HG03439 (cell line): ENCODE results near the gene PLA2G12B.

Experiments
- ATAC-seq: cut with Tn5 transposase; IDR thresholded peaks from one replicate; pipeline ENCODE4 v1.9.1; 2021; ENCODE audit warnings: mild to moderate bottlenecking, moderate library complexity; ENCODE audit not compliant: unreplicated experiment

PLA2G12B gene

DNA sequence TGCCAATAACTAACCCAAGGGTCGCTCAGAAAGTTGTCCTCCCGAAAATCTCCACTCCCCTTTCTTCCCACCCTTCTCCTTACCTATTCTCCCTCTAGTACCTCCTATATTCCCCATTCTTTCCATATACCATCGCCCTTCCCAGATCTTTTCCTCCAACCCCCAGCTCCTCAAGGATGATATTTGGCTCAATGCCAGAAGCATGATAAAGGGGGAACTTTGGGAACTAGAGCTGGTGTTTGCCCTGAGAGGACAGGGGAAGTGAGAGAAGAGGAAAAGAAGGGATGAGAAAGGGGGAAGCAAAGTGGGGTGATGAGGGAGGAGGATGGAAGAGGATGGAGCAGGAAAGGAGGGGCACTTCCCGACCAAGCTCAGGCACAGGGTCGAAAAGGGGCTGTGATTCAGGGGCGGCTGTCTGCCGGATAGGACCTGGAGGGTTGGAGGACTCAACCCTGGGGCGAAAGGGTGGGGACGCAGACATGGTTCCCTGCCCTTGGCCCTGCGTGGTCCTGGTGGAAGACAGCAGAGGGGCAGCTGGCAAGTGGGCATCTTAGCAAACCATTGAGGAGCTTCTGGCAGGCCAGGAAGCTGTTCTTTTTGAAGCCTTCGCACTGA, 59.3 kb downstream of the PLA2G12B start:
- ATAC-seq: no peak

DNA sequence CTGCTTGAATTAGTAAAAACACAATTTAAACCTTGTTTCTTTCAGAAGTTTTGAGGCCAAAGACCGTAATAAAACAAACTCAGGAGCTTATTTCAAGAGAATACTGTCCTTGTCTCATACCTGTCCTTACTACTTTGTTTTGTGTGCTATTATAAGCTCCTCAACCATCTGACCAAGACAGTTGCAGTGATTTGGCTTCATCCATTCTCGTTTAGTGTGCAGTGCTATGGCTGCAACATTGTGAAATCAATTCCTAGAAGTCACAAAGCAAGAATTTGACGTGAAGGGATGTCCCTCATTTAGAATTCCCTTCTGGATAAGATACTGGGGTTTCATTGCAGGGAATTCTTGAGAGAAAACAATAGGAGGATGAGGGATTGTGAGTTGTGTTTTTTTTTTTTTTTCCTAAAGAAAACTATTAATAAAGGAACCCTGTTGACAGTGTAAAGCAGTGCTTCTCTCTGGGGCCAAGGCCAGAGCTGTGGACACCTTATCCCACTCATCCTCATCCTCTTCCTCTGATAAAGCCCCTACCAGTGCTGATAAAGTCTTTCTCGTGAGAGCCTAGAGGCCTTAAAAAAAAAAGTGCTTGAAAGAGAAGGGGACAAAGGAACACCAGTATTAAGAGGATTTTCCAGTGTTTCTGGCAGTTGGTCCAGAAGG, 61.3 kb downstream of the PLA2G12B start, which contains the start of gene OIT3:
Gene OIT3, plus strand, starts transcription at position 604 of the 663 bp plus-strand sequence. CDS start 60 bp downstream, outside the sequence.
- ATAC-seq: no peak

DNA sequence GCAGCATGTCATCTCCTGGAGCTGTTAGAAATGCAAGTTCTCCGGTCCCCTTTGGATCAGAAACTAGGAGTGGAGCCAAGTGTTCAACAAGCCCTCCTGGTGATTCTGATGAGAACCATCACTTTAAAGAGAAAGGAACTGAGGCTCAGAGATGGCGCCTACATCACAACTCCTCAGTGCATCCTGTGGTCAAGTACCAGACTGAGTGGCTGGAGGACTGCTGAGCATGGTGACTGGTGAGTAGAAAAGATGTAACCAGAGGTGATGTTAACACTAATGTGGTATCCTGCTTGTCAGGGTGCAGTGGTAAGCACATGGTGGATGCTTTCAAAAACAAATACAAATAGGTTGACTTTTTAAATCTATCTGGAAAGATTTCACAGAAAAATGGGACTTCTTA, 64.5 kb downstream of the PLA2G12B start:
- ATAC-seq: no peak

DNA sequence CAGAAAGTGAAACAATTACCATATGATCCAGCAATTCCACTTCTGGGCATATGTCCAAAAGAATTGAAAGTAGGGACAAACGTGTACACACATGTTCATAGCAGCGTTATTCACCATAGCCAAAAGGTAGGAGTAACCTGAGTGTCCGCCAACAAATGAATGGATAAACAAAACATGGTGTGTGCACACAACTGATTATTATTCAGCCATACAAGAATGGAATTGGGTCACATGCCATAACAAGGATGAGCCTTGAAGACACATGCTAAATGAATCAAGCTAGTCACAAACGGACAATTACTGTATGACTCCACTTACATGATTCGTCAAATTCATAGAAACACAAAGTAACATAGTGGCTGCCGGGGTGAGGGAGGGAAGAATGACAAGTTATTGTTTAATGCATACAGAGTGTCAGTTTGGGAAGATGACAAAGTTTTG, 65.2 kb downstream of the PLA2G12B start:
- no peak for ATAC-seq

DNA sequence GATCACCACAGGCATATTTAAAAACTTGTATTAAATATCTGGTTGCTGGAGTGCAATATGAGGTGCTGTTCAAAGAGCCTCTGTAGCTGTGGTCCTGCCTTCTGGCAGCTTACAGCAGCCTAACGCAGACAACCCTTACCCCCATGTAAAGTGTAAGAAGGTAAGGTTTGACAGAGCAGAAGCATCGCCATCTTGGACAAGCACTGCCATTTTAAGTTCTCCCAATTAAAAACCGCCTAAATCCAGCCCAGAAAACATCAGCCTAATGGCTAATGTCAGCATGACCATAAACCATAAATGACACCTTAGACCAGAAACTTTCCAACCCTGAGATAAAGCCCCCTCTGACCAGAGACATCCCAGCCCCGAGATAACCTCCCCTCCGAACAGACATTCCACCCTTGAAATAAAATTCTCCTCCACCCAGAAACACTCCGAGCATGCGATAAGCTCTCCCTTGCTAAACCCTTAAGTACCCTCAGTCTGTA, 66.4 kb downstream of the PLA2G12B start:
- ATAC-seq: no peak

DNA sequence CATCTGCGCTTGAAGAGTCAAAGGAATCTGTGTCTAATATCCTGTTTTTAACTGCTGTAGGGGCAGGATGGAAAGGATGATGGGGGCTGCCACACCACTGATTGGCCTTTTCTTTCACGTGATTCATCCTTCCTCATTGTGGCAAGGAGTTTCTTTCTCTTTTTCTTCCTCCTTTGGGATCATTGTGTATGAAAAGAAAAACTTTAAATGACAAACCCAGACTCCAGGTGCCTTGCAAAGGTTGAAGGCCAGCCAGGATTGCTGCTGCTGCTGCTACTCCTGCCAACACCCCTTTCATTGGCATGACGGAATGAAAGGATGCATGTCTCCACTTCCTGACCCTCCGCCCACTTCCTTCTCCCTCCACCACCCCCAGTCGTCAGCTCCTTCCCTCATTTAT, 67.6 kb downstream of the PLA2G12B start:
- ATAC-seq: no peak

DNA sequence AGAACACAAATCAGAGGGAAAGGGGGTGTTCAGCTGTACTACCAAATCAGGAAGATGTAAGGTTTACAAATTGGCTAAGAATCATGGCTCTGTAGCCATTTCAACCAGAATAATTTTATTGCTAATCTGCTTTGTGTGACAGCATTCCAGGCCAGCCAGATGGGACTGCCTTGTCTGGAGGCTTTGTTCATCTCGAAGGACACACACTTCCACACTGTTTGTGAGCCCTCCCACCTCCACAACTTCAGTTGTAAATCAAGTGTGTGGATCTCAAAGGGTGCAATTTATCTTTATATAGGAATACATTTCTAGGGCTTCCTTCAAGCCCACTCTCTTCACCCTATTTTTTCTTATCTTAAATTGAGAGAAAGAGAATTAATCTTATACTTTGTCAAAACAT, 68.0 kb downstream of the PLA2G12B start:
- ATAC-seq: no peak

DNA sequence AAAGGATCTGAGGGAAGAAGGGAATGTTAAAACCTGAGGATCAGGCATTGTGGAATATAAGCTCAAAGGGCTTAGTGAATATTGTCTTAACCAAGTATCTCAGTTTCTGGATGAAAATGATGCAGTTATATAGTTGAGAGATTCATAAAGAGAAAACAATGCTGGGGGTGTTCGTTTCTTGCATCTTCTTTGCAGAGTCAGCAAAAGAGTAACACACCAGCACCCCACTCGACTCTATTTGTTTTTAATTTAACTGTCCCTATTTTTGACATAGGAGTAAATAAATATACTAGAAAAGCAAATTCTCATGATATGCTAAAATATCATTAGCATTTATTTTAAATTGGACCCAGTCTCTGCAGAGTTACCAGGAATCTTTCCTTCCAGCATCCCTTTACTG, 68.7 kb downstream of the PLA2G12B start:
- ATAC-seq: no peak
